Hepatocyte (in vitro differentiated cells): ENCODE measurements around the gene CAMSAP1. TPM values are rescaled to one million over a fixed set of nuclear protein-coding genes. Genes with fewer than 3 reads are reported as not detected.

ENCODE experiments used
- DNase-seq: peaks from one replicate; pipeline ENCODE4 v3.0.0-alpha.2; 2016; ENCODE audit warnings: low spot score
- H2AFZ ChIP-seq: fragments of 200-600 bp; sonication (generic); 2 replicates; pipeline ENCODE4 v1.6.0; 2016; ENCODE audit warnings: antibody characterized with exemption, mild to moderate bottlenecking
- H3K27ac ChIP-seq: fragments of 200-600 bp; sonication (generic); 2 replicates; pipeline ENCODE4 v1.5.1; 2016; ENCODE audit warnings: mild to moderate bottlenecking
- H3K27me3 ChIP-seq: fragments of 200-600 bp; sonication (generic); 2 replicates; pipeline ENCODE4 v1.6.1; 2016
- H3K36me3 ChIP-seq: fragments of 200-600 bp; sonication (generic); replicated peaks from 2 replicates; pipeline ENCODE4 v1.5.1; 2016; ENCODE audit warnings: low read depth; ENCODE audit not compliant: insufficient read depth
- H3K4me1 ChIP-seq: fragments of 200-600 bp; sonication (generic); 2 replicates; pipeline ENCODE4 v1.5.1; 2016; ENCODE audit warnings: mild to moderate bottlenecking, moderate library complexity; ENCODE audit not compliant: insufficient read depth
- H3K4me2 ChIP-seq: fragments of 200-600 bp; sonication (generic); 2 replicates; pipeline ENCODE4 v1.6.0; 2016
- H3K4me3 ChIP-seq: fragments of 200-600 bp; sonication (generic); 2 replicates; pipeline ENCODE4 v1.5.1; 2016; ENCODE audit warnings: mild to moderate bottlenecking
- H3K79me2 ChIP-seq: fragments of 200-600 bp; sonication (generic); 2 replicates; pipeline ENCODE4 v1.6.0; 2017; ENCODE audit warnings: mild to moderate bottlenecking
- H3K9me2 ChIP-seq: fragments of 200-600 bp; sonication (generic); replicated peaks from 2 replicates; pipeline ENCODE4 v1.6.0; 2017; ENCODE audit warnings: mild to moderate bottlenecking; ENCODE audit not compliant: insufficient read depth
- H3K9me3 ChIP-seq: fragments of 200-600 bp; sonication (generic); 2 replicates; pipeline ENCODE4 v1.5.1; 2016; ENCODE audit warnings: low read depth, mild to moderate bottlenecking
- H4K20me1 ChIP-seq: fragments of 200-600 bp; sonication (generic); 2 replicates; pipeline ENCODE4 v1.6.0; 2016; ENCODE audit warnings: mild to moderate bottlenecking; ENCODE audit not compliant: insufficient read depth, poor library complexity, severe bottlenecking
- CTCF ChIP-seq: fragments of 200-600 bp; sonication (generic); IDR thresholded peaks from 2 replicates; pipeline ENCODE4 v1.5.1; 2016; ENCODE audit warnings: antibody characterized with exemption, mild to moderate bottlenecking; ENCODE audit not compliant: poor library complexity
- EZH2 ChIP-seq: fragments of 200-600 bp; sonication (generic); IDR thresholded peaks from 2 replicates; pipeline ENCODE4 v1.6.1; 2016; ENCODE audit warnings: antibody characterized with exemption, mild to moderate bottlenecking, borderline replicate concordance
- EZH2phosphoT487 ChIP-seq: fragments of 200-600 bp; sonication (generic); IDR thresholded peaks from one replicate; pipeline ENCODE4 v1.6.1; 2018; ENCODE audit warnings: antibody characterized with exemption, mild to moderate bottlenecking, low read depth, moderate library complexity; ENCODE audit not compliant: unreplicated experiment, severe bottlenecking
- WGBS: methylation state at CpG from one replicate; pipeline ENCODE4 v1.1.6; 2016; ENCODE audit warnings: low lambda C conversion rate; ENCODE audit errors: missing lambda C conversion rate; 5-methylcytosine and 5-hydroxymethylcytosine counted together
- polyA plus RNA-seq: library from polyadenylated mRNA; unstranded; fragments of >200 nt; fragmentation: Nextera tagmentation; extraction: Ambion mirVana; gene quantifications from 2 replicates; pipeline ENCODE4 v1.2.1, GENCODE V29; 2016
- total RNA-seq: library from RNA; depleted of rRNA; stranded (reverse); fragments of >200 nt; gene quantifications from 2 replicates; pipeline ENCODE4 v1.2.3, GENCODE V29; 2014

CAMSAP1 gene
- total and polyA plus RNA-seq, 2 experiments from 2014 or later, result 5.0 to 15.6 TPM

GRCh38 chr9:135827301-135827700 is 80.0 kb downstream of the CAMSAP1 start:
- H3K9me2 ChIP-seq, result no peaks in the 10 kb centered on the region
- peaks cover 43% of the 10 kb centered on the region for H3K79me2 ChIP-seq
- TF ChIP-seq EZH2 (no peak), EZH2phosphoT487 (no peak), CTCF (no peak)
- no peaks in the 10 kb centered on the region for H3K4me1 ChIP-seq
- 97% methylated on average over 12 of the region's 12 CpGs for WGBS
- H3K36me3 ChIP-seq, result no peaks in the 10 kb centered on the region
- H2AFZ ChIP-seq, result no peak overlapping the region
- H4K20me1 ChIP-seq, result peaks cover 13% of the 10 kb centered on the region
- H3K4me3 ChIP-seq, result no peak overlapping the region
- no peak overlapping the region for H3K4me2 ChIP-seq
- peaks cover 3% of the 10 kb centered on the region for H3K9me3 ChIP-seq
- no peak for DNase-seq
- no peak overlapping the region for H3K27ac ChIP-seq
- H3K27me3 ChIP-seq, result no peaks in the 10 kb centered on the region

GRCh38 chr9:135826188-135826545 is 81.2 kb downstream of the CAMSAP1 start:
- H3K4me2 ChIP-seq, result no peak overlapping the region
- no peaks in the 10 kb centered on the region for H3K9me2 ChIP-seq
- H3K4me3 ChIP-seq, result no peak overlapping the region
- peaks cover 3% of the 10 kb centered on the region for H3K9me3 ChIP-seq
- no peak for DNase-seq
- no peak overlapping the region for H2AFZ ChIP-seq
- peaks cover 4% of the 10 kb centered on the region for H4K20me1 ChIP-seq
- peaks cover 35% of the 10 kb centered on the region for H3K79me2 ChIP-seq
- no peak overlapping the region for H3K27ac ChIP-seq
- 97% methylated on average over 11 of the region's 14 CpGs for WGBS
- H3K4me1 ChIP-seq, result no peaks in the 10 kb centered on the region
- H3K27me3 ChIP-seq, result no peaks in the 10 kb centered on the region
- TF ChIP-seq EZH2phosphoT487 (no peak), CTCF (no peak), EZH2 (no peak)
- H3K36me3 ChIP-seq, result no peaks in the 10 kb centered on the region

GRCh38 chr9:135825435-135826187 is 81.7 kb downstream of the CAMSAP1 start:
- Histone ChIP-seq H3K27me3 (no peaks in the 10 kb centered on the region), H3K4me3 (no peak overlapping the region), H3K9me2 (no peaks in the 10 kb centered on the region), H3K4me2 (no peak overlapping the region), H3K9me3 (peaks cover 3% of the 10 kb centered on the region), H4K20me1 (peaks cover 3% of the 10 kb centered on the region), H3K79me2 (peaks cover 30% of the 10 kb centered on the region), H2AFZ (no peak overlapping the region), H3K4me1 (no peaks in the 10 kb centered on the region), H3K27ac (no peak overlapping the region), H3K36me3 (no peaks in the 10 kb centered on the region)
- DNase-seq, result no peak
- 94% methylated on average over 25 of the region's 25 CpGs for WGBS
- TF ChIP-seq CTCF (no peak), EZH2phosphoT487 (no peak), EZH2 (no peak)
